WTC11 (cell line): Measurements from ENCODE around the gene ACIN1. TPM values are rescaled to one million over a fixed set of nuclear protein-coding genes. Genes with fewer than 3 reads are reported as not detected.

ENCODE experiments used
- ATAC-seq: fragments of 200-7000 bp; cut with Tn5 transposase; 2 replicates; pipeline ENCODE4 v1.10.0; 2021; ENCODE audit warnings: mild to moderate bottlenecking, moderate library complexity
- CTCF ChIA-PET: fragments of 300-600 bp; sonication (Branson Sonifier 250); formaldehyde crosslinking; loops from one replicate; lab custom pipeline; 2021; ENCODE audit warnings: antibody characterized with exemption; lab: Charles Lee
- POLR2A ChIA-PET: fragments of 350-600 bp; sonication (Branson Sonifier 250); formaldehyde crosslinking; loops from one replicate; lab custom pipeline; 2021; ENCODE audit warnings: antibody characterized with exemption; lab: Charles Lee
- DNase-seq: peaks from one replicate; pipeline ENCODE4 v3.0.0; 2021; ENCODE audit warnings: low spot score
- H3K27ac Mint-ChIP-seq: 2 replicates; pipeline ENCODE4 v1.8.0; 2021; ENCODE audit warnings: mixed read lengths
- H3K27me3 Mint-ChIP-seq: 2 replicates; pipeline ENCODE4 v1.8.0; 2021; ENCODE audit warnings: low read depth, mild to moderate bottlenecking, moderate library complexity, mixed read lengths
- H3K36me3 Mint-ChIP-seq: 2 replicates; pipeline ENCODE4 v1.8.0; 2021; ENCODE audit warnings: mixed read lengths
- H3K4me1 Mint-ChIP-seq: 2 replicates; pipeline ENCODE4 v1.8.0; 2022; ENCODE audit warnings: mixed read lengths
- H3K4me3 Mint-ChIP-seq: 2 replicates; pipeline ENCODE4 v1.8.0; 2021; ENCODE audit warnings: mild to moderate bottlenecking, moderate library complexity, mixed read lengths
- H3K9me3 Mint-ChIP-seq: 2 replicates; pipeline ENCODE4 v1.8.0; 2021; ENCODE audit warnings: mixed read lengths
- ARID4B ChIP-seq: sonication (generic); formaldehyde crosslinking; IDR thresholded peaks from 2 replicates; pipeline ENCODE4 v1.8.0; 2023; ENCODE audit warnings: missing genetic modification reagents, mild to moderate bottlenecking, borderline replicate concordance
- CTCF ChIP-seq: fragments of 200-600 bp; IDR thresholded peaks from 2 replicates; pipeline ENCODE4 v1.8.0; 2022; ENCODE audit warnings: antibody characterized with exemption
- ERG ChIP-seq: fragments of 250-450 bp; sonication (Bioruptor Pico); IDR thresholded peaks from 2 replicates; pipeline ENCODE4 v1.8.0; 2021; ENCODE audit warnings: mild to moderate bottlenecking
- FOXJ3 ChIP-seq: sonication (generic); formaldehyde crosslinking; IDR thresholded peaks from 2 replicates; pipeline ENCODE4 v1.9.0; 2021; ENCODE audit warnings: missing genetic modification reagents, mild to moderate bottlenecking, borderline replicate concordance
- FOXK1 ChIP-seq: sonication (generic); formaldehyde crosslinking; IDR thresholded peaks from 2 replicates; pipeline ENCODE4 v1.8.0; 2022; ENCODE audit warnings: mild to moderate bottlenecking, moderate library complexity, missing genetic modification reagents
- MYBL2 ChIP-seq: sonication (generic); formaldehyde crosslinking; IDR thresholded peaks from 2 replicates; pipeline ENCODE4 v1.8.1; 2023; ENCODE audit warnings: mild to moderate bottlenecking, moderate library complexity, missing genetic modification reagents
- OVOL2 ChIP-seq: fragments of 250-450 bp; sonication (Bioruptor Pico); IDR thresholded peaks from 2 replicates; pipeline ENCODE4 v1.9.0; 2021; ENCODE audit warnings: mild to moderate bottlenecking, borderline replicate concordance
- RORB ChIP-seq: fragments of 250-450 bp; sonication (Bioruptor Pico); IDR thresholded peaks from 2 replicates; pipeline ENCODE4 v1.9.0; 2021; ENCODE audit warnings: mild to moderate bottlenecking
- SP1 ChIP-seq: sonication (generic); formaldehyde crosslinking; conservative IDR thresholded peaks from 2 replicates; pipeline ENCODE4 v1.8.1; 2022; ENCODE audit warnings: missing genetic modification reagents
- TEAD4 ChIP-seq: sonication (generic); formaldehyde crosslinking; IDR thresholded peaks from 2 replicates; pipeline ENCODE4 v1.8.0; 2022; ENCODE audit warnings: mild to moderate bottlenecking, missing genetic modification reagents
- ZNF263 ChIP-seq: sonication (generic); formaldehyde crosslinking; IDR thresholded peaks from 2 replicates; pipeline ENCODE4 v1.8.1; 2022; ENCODE audit warnings: low read depth, mild to moderate bottlenecking, moderate library complexity, missing genetic modification reagents
- ZNF416 ChIP-seq: fragments of 250-450 bp; sonication (Bioruptor Pico); IDR thresholded peaks from 2 replicates; pipeline ENCODE4 v1.9.0; 2021; ENCODE audit warnings: mild to moderate bottlenecking, inconsistent platforms
- total RNA-seq: library from RNA; stranded (reverse); gene quantifications from 3 replicates; pipeline ENCODE4 v1.2.3, GENCODE V29; 2021
- TF ChIP-seq, protein P1 (sequence below): fragments of 250-450 bp; sonication (Bioruptor Pico); IDR thresholded peaks from 2 replicates; pipeline ENCODE4 v2.1.2; 2022; ENCODE audit warnings: mild to moderate bottlenecking, moderate library complexity
- TF ChIP-seq, protein P2 (sequence below): sonication (generic); formaldehyde crosslinking; IDR thresholded peaks from 2 replicates; pipeline ENCODE4 v1.8.1; 2023; ENCODE audit warnings: mild to moderate bottlenecking, missing genetic modification reagents, moderate library complexity
- TF ChIP-seq, protein P3 (sequence below): fragments of 250-450 bp; sonication (Bioruptor Pico); IDR thresholded peaks from 2 replicates; pipeline ENCODE4 v1.9.0; 2021; ENCODE audit warnings: moderate library complexity, mild to moderate bottlenecking, inconsistent platforms, borderline replicate concordance
- TF ChIP-seq, protein P4 (sequence below): sonication (generic); formaldehyde crosslinking; IDR thresholded peaks from 2 replicates; pipeline ENCODE4 v1.8.0; 2022; ENCODE audit warnings: mild to moderate bottlenecking, missing genetic modification reagents
- TF ChIP-seq, protein P5 (sequence below): sonication (generic); formaldehyde crosslinking; IDR thresholded peaks from 2 replicates; pipeline ENCODE4 v1.8.1; 2023; ENCODE audit warnings: mild to moderate bottlenecking, missing genetic modification reagents

The ACIN1 gene
- total RNA-seq, 1 experiment from 2014 or later: 229 TPM

GRCh38 chr14:23139874-23140273 is 44.9 kb upstream of the ACIN1 start:
- Mint-ChIP-seq H3K4me1 (no peaks in the 10 kb centered on the region), H3K9me3 (no peaks in the 10 kb centered on the region), H3K4me3 (no peak overlapping the region), H3K36me3 (peaks cover 74% of the 10 kb centered on the region), H3K27ac (0 out of 2 replicates have a peak overlapping the region, but pooled peaks have one; percentile 40), H3K27me3 (no peaks in the 10 kb centered on the region)
- TF ChIP-seq, protein P1, sequence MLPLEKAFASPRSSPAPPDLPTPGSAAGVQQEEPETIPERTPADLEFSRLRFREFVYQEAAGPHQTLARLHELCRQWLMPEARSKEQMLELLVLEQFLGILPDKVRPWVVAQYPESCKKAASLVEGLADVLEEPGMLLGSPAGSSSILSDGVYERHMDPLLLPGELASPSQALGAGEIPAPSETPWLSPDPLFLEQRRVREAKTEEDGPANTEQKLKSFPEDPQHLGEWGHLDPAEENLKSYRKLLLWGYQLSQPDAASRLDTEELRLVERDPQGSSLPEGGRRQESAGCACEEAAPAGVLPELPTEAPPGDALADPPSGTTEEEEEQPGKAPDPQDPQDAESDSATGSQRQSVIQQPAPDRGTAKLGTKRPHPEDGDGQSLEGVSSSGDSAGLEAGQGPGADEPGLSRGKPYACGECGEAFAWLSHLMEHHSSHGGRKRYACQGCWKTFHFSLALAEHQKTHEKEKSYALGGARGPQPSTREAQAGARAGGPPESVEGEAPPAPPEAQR (CRISPR knock-in tag): no peak
- no peak for TF ChIP-seq OVOL2 (CRISPR knock-in tag)
- ChIA-PET POLR2A (no interaction called here), CTCF (interaction anchor here (1.5 kb wide), 1 partner anchor 19 kb away, joined by 6 read pairs; no protein-coding TSS in a partner anchor)
- DNase-seq (no peak), ATAC-seq (no peak)

- ATAC-seq (no peak), DNase-seq (no peak)
- Mint-ChIP-seq H3K36me3 (peaks cover 73% of the 10 kb centered on the region), H3K9me3 (no peaks in the 10 kb centered on the region), H3K27ac (peak overlapping the region; percentile 42; the same call in 1 of the 2 replicates), H3K27me3 (no peaks in the 10 kb centered on the region), H3K4me1 (no peaks in the 10 kb centered on the region), H3K4me3 (no peak overlapping the region)
- no peak for TF ChIP-seq ZNF416 (CRISPR knock-in tag)
- no peak for TF ChIP-seq MYBL2 (CRISPR knock-in tag)
- no peak for TF ChIP-seq CTCF
- TF ChIP-seq TEAD4 (CRISPR knock-in tag): no peak
- TF ChIP-seq ZNF263 (CRISPR knock-in tag): no peak
- TF ChIP-seq ARID4B (CRISPR knock-in tag): no peak
- TF ChIP-seq ERG: no peak
- TF ChIP-seq, protein P2, sequence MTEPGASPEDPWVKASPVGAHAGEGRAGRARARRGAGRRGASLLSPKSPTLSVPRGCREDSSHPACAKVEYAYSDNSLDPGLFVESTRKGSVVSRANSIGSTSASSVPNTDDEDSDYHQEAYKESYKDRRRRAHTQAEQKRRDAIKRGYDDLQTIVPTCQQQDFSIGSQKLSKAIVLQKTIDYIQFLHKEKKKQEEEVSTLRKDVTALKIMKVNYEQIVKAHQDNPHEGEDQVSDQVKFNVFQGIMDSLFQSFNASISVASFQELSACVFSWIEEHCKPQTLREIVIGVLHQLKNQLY: no peak
- TF ChIP-seq FOXJ3 (CRISPR knock-in tag): no peak
- TF ChIP-seq, protein P3, sequence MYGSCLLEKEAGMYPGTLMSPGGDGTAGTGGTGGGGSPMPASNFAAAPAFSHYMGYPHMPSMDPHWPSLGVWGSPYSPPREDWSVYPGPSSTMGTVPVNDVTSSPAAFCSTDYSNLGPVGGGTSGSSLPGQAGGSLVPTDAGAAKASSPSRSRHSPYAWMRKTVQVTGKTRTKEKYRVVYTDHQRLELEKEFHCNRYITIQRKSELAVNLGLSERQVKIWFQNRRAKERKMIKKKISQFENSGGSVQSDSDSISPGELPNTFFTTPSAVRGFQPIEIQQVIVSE (CRISPR knock-in tag): no peak
- TF ChIP-seq, protein P4, sequence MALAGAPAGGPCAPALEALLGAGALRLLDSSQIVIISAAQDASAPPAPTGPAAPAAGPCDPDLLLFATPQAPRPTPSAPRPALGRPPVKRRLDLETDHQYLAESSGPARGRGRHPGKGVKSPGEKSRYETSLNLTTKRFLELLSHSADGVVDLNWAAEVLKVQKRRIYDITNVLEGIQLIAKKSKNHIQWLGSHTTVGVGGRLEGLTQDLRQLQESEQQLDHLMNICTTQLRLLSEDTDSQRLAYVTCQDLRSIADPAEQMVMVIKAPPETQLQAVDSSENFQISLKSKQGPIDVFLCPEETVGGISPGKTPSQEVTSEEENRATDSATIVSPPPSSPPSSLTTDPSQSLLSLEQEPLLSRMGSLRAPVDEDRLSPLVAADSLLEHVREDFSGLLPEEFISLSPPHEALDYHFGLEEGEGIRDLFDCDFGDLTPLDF (CRISPR knock-in tag): no peak
- TF ChIP-seq, protein P5, sequence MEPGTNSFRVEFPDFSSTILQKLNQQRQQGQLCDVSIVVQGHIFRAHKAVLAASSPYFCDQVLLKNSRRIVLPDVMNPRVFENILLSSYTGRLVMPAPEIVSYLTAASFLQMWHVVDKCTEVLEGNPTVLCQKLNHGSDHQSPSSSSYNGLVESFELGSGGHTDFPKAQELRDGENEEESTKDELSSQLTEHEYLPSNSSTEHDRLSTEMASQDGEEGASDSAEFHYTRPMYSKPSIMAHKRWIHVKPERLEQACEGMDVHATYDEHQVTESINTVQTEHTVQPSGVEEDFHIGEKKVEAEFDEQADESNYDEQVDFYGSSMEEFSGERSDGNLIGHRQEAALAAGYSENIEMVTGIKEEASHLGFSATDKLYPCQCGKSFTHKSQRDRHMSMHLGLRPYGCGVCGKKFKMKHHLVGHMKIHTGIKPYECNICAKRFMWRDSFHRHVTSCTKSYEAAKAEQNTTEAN (CRISPR knock-in tag): no peak
- TF ChIP-seq SP1 (CRISPR knock-in tag): no peak
- TF ChIP-seq RORB: no peak
- TF ChIP-seq FOXK1: no peak
- CTCF ChIA-PET: interaction anchor here (1.2 kb wide), 1 partner anchor 18 kb away, joined by 5 read pairs; no protein-coding TSS in a partner anchor
- POLR2A ChIA-PET: interaction anchor here (0.6 kb wide), 1 partner anchor 141 kb away, joined by 3 read pairs; no protein-coding TSS in a partner anchor
Measured at GRCh38 chr14:23137813-23138535, 43.0 kb upstream of the ACIN1 start.
